H7 (cell line): ENCODE measurements around the gene SHANK1. TPM values are rescaled to one million over a fixed set of nuclear protein-coding genes. Genes with fewer than 3 reads are reported as not detected.

Experiments used
- DNase-seq: peaks from one replicate; pipeline ENCODE4 v3.0.0; 2012
- H3K27me3 ChIP-seq: 2 replicates; pipeline ENCODE4 v1.6.0; 2011; ENCODE audit warnings: mild to moderate bottlenecking, low read length; ENCODE audit not compliant: control insufficient read depth, insufficient read depth
- H3K36me3 ChIP-seq: replicated peaks from 2 replicates; pipeline ENCODE4 v1.5.1; 2011; ENCODE audit warnings: low read length; ENCODE audit not compliant: control insufficient read depth, insufficient read depth
- H3K4me3 ChIP-seq: 2 replicates; pipeline ENCODE4 v1.5.1; 2011; ENCODE audit warnings: low read depth, mild to moderate bottlenecking, control low read depth, low read length, moderate library complexity; ENCODE audit not compliant: insufficient read depth
- total RNA-seq: library from RNA; depleted of rRNA; stranded (reverse); fragments of >200 nt; shearing (Covaris generic); gene quantifications from 2 replicates; pipeline ENCODE4 v1.2.3, GENCODE V29; 2014

Gene SHANK1
- total RNA-seq, 1 experiment from 2014 or later, result 0.35 TPM

GRCh38 chr19:50743537-50743936 is 23.9 kb upstream of the SHANK1 start:
- H3K27me3 ChIP-seq, result no peaks in the 10 kb centered on the region; the same call in 1 of the 2 replicates

GRCh38 chr19:50741179-50741933 is 21.8 kb upstream of the SHANK1 start:
- DNase-seq, result no peak
- Histone ChIP-seq H3K36me3 (no peaks in the 10 kb centered on the region), H3K4me3 (no peak overlapping the region), H3K27me3 (no peaks in the 10 kb centered on the region; the same call in 1 of the 2 replicates)

More at GRCh38 chr19:50743537-50743936, 23.9 kb upstream of the SHANK1 start:
- no peaks in the 10 kb centered on the region for H3K36me3 ChIP-seq
- DNase-seq, result no peak
- H3K4me3 ChIP-seq, result no peak overlapping the region

- Histone ChIP-seq H3K36me3 (no peaks in the 10 kb centered on the region), H3K4me3 (no peak overlapping the region), H3K27me3 (no peaks in the 10 kb centered on the region; the same call in 1 of the 2 replicates)
- peak; percentile 73 for DNase-seq
These were observed 20.4 kb upstream of the SHANK1 start for GRCh38 chr19:50739914-50740426.

GRCh38 chr19:50739132-50739913 is 19.7 kb upstream of the SHANK1 start:
- no peaks in the 10 kb centered on the region for H3K36me3 ChIP-seq
- no peak overlapping the region for H3K4me3 ChIP-seq
- DNase-seq, result no peak
- no peaks in the 10 kb centered on the region; the same call in 1 of the 2 replicates for H3K27me3 ChIP-seq

- no peak overlapping the region for H3K4me3 ChIP-seq
- H3K36me3 ChIP-seq, result no peaks in the 10 kb centered on the region
- H3K27me3 ChIP-seq, result no peaks in the 10 kb centered on the region; the same call in 1 of the 2 replicates
- no peak for DNase-seq
These were observed 16.7 kb upstream of the SHANK1 start for GRCh38 chr19:50736338-50736737.

- Histone ChIP-seq H3K36me3 (no peaks in the 10 kb centered on the region), H3K27me3 (no peaks in the 10 kb centered on the region; the same call in 1 of the 2 replicates), H3K4me3 (no peak overlapping the region)
- DNase-seq, result peak; percentile 8
These were observed 16.3 kb upstream of the SHANK1 start for GRCh38 chr19:50735869-50736268.

- Histone ChIP-seq H3K36me3 (no peaks in the 10 kb centered on the region), H3K27me3 (peaks cover 4% of the 10 kb centered on the region; the same call in 1 of the 2 replicates), H3K4me3 (no peak overlapping the region)
- DNase-seq, result no peak
These were observed 10.3 kb upstream of the SHANK1 start for GRCh38 chr19:50729894-50730293.

- H3K4me3 ChIP-seq, result peak overlapping the region; percentile 30
- peaks cover 15% of the 10 kb centered on the region for H3K27me3 ChIP-seq
- peak; percentile 97 for DNase-seq
- no peaks in the 10 kb centered on the region for H3K36me3 ChIP-seq
These were observed 8.6 kb upstream of the SHANK1 start for GRCh38 chr19:50728084-50728737.

GRCh38 chr19:50725911-50726230 is 6.3 kb upstream of the SHANK1 start:
- peak overlapping the region; percentile 79 for H3K4me3 ChIP-seq
- DNase-seq, result no peak
- no peaks in the 10 kb centered on the region for H3K36me3 ChIP-seq
- H3K27me3 ChIP-seq, result peaks cover 38% of the 10 kb centered on the region

- DNase-seq, result no peak
- no peaks in the 10 kb centered on the region for H3K36me3 ChIP-seq
- peak overlapping the region; percentile 79 for H3K4me3 ChIP-seq
- H3K27me3 ChIP-seq, result peaks cover 43% of the 10 kb centered on the region
These were observed 5.8 kb upstream of the SHANK1 start for GRCh38 chr19:50725218-50725910.

GRCh38 chr19:50724522-50725217 is 5.1 kb upstream of the SHANK1 start:
- Histone ChIP-seq H3K4me3 (peak overlapping the region; percentile 79), H3K36me3 (no peaks in the 10 kb centered on the region), H3K27me3 (peaks cover 46% of the 10 kb centered on the region)
- DNase-seq, result peak; percentile 100

GRCh38 chr19:50723735-50724521 is 4.3 kb upstream of the SHANK1 start:
- Histone ChIP-seq H3K36me3 (no peaks in the 10 kb centered on the region), H3K4me3 (peak overlapping the region; percentile 67), H3K27me3 (peaks cover 48% of the 10 kb centered on the region)
- DNase-seq, result peak; percentile 62

- DNase-seq, result peak; percentile 53
- H3K36me3 ChIP-seq, result no peaks in the 10 kb centered on the region
- peaks cover 51% of the 10 kb centered on the region for H3K27me3 ChIP-seq
- H3K4me3 ChIP-seq, result peak within 1 kb of the TSS; percentile 67
These were observed 3.5 kb upstream of the SHANK1 start, which contains the start of gene CLEC11A for GRCh38 chr19:50723069-50723468. Gene CLEC11A, plus strand, starts transcription at chr19:50723364. Its CDS starts 162 bp downstream, at chr19:50723526.
